HG02852 (cell line): ENCODE data around the gene MIER2.
"Not testable (repeated sequence)": the region's sequence is repeated elsewhere in the genome, so short reads cannot be mapped to it uniquely, and the experiment has no call there.

ENCODE experiments used
- ATAC-seq: cut with Tn5 transposase; IDR thresholded peaks from one replicate; pipeline ENCODE4 v1.9.1; 2021; ENCODE audit warnings: mild to moderate bottlenecking, moderate library complexity; ENCODE audit not compliant: unreplicated experiment

MIER2 gene

GRCh38 chr19:364496-365287 lies 20.1 kb upstream of the MIER2 start:
- no peak for ATAC-seq

- ATAC-seq = no peak
Measured at GRCh38 chr19:362683-363082, 18.1 kb upstream of the MIER2 start.

GRCh38 chr19:362154-362553 lies 17.6 kb upstream of the MIER2 start:
- no peak for ATAC-seq

- ATAC-seq = no peak
Measured at GRCh38 chr19:359653-359925, 15.0 kb upstream of the MIER2 start.

- not testable (repeated sequence) for ATAC-seq
Measured at GRCh38 chr19:355536-355935, 10.9 kb upstream of the MIER2 start.

- ATAC-seq = no peak
Measured at GRCh38 chr19:355134-355533, 10.5 kb upstream of the MIER2 start.

GRCh38 chr19:351976-352625 lies 7.5 kb upstream of the MIER2 start:
- no peak for ATAC-seq

- no peak for ATAC-seq
Measured at GRCh38 chr19:347946-348861, 3.6 kb upstream of the MIER2 start.

- no peak for ATAC-seq
Measured at GRCh38 chr19:345320-345879, 804 bp upstream of the MIER2 start.

- peak; percentile 61 for ATAC-seq
Measured at GRCh38 chr19:343941-344624, 513 bp downstream of the MIER2 start.

- no peak for ATAC-seq
Measured at GRCh38 chr19:343451-343931, 1.1 kb downstream of the MIER2 start.

- no peak for ATAC-seq
Measured at GRCh38 chr19:342801-343421, 1.7 kb downstream of the MIER2 start.

- no peak for ATAC-seq
Measured at GRCh38 chr19:342128-342455, 2.5 kb downstream of the MIER2 start.

GRCh38 chr19:341386-342127 lies 3.0 kb downstream of the MIER2 start:
- no peak for ATAC-seq

GRCh38 chr19:340620-341385 lies 3.8 kb downstream of the MIER2 start:
- ATAC-seq = no peak

- no peak for ATAC-seq
Measured at GRCh38 chr19:339262-339887, 5.2 kb downstream of the MIER2 start.

GRCh38 chr19:338421-338820 lies 6.2 kb downstream of the MIER2 start:
- no peak for ATAC-seq

GRCh38 chr19:336067-336614 lies 8.5 kb downstream of the MIER2 start:
- no peak for ATAC-seq
